ENCODE data around the gene KIAA0753. TPM values are rescaled to one million over a fixed set of nuclear protein-coding genes. Genes with fewer than 3 reads are reported as not detected.

The KIAA0753 gene
- total RNA-seq, 2 donors from 2014 or later: 15.7 to 18.5 TPM

GRCh38 chr17:6638046-6638908 lies 2.2 kb downstream of the KIAA0753 start:
- no peak for DNase-seq
- Histone ChIP-seq H3K9ac (ENCODE audit: low read depth in 2 of 2, low read length in 2 of 2) (no peak overlapping the region), H3K36me3 (no peaks in the 10 kb centered on the region), H3K9me3 (no peaks in the 10 kb centered on the region), H3K27ac (no peak overlapping the region), H3K4me1 (peaks cover 9% of the 10 kb centered on the region), H3K4me3 (no peak overlapping the region), H3K27me3 (no peaks in the 10 kb centered on the region)
- intact Hi-C loops (cut with DNase I): loop anchor here (10.0 kb wide), 1 partner anchor 63 kb away; no protein-coding TSS in a partner anchor
- no peak for TF ChIP-seq CTCF (IDR thresholded peaks at IDR 0.05)

DNA sequence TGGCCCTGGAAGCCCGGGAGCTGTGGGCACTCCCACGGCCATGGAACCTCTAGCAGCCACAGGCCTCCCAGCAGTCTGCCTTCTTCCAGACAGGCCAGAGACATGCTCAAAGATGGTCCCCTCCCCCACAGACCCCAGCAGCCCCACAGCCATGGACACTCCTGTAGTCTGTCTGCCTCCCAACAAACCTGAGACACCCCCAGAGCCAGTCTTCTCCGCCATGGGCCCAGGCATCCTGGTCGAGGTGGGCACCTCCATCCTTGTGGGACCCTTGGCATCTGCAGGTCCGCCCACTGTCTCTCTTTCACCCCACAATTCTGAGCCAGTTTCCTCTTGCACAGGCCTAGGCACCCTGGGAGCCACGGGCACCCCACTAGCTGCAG lies 3.1 kb downstream of the KIAA0753 start:
- Histone ChIP-seq H3K9me3 (no peaks in the 10 kb centered on the region), H3K36me3 (no peaks in the 10 kb centered on the region), H3K9ac (ENCODE audit: low read depth in 2 of 2, low read length in 2 of 2) (no peak overlapping the region), H3K4me3 (no peak overlapping the region), H3K27me3 (no peaks in the 10 kb centered on the region), H3K27ac (no peak overlapping the region), H3K4me1 (peaks cover 9% of the 10 kb centered on the region)
- no peak for DNase-seq
- intact Hi-C loops (cut with DNase I): loop anchor here (10.0 kb wide), 1 partner anchor 63 kb away; no protein-coding TSS in a partner anchor
- no peak for TF ChIP-seq CTCF (IDR thresholded peaks at IDR 0.05)

GRCh38 chr17:6636616-6637457 lies 3.7 kb downstream of the KIAA0753 start:
- intact Hi-C loops (cut with DNase I): loop anchor here (10.0 kb wide), 1 partner anchor 62 kb away; no protein-coding TSS in a partner anchor
- DNase-seq: no peak
- Histone ChIP-seq H3K36me3 (no peaks in the 10 kb centered on the region), H3K4me3 (no peak overlapping the region), H3K9ac (ENCODE audit: low read depth in 2 of 2, low read length in 2 of 2) (no peak overlapping the region), H3K27ac (no peak overlapping the region), H3K4me1 (peaks cover 9% of the 10 kb centered on the region), H3K27me3 (no peaks in the 10 kb centered on the region), H3K9me3 (no peaks in the 10 kb centered on the region)
- TF ChIP-seq CTCF (IDR thresholded peaks at IDR 0.05): no peak

- Histone ChIP-seq H3K9me3 (no peaks in the 10 kb centered on the region), H3K4me1 (peaks cover 9% of the 10 kb centered on the region), H3K27me3 (no peaks in the 10 kb centered on the region), H3K4me3 (no peak overlapping the region), H3K9ac (ENCODE audit: low read depth in 2 of 2, low read length in 2 of 2) (no peak overlapping the region), H3K36me3 (no peaks in the 10 kb centered on the region), H3K27ac (no peak overlapping the region)
- no peak for DNase-seq
- no peak for TF ChIP-seq CTCF (IDR thresholded peaks at IDR 0.05)
- intact Hi-C loops (cut with DNase I): loop anchor here (10.0 kb wide), 1 partner anchor 61 kb away; no protein-coding TSS in a partner anchor
Observed at GRCh38 chr17:6636105-6636504, 4.4 kb downstream of the KIAA0753 start.

GRCh38 chr17:6633263-6633662 lies 7.2 kb downstream of the KIAA0753 start:
- Histone ChIP-seq H3K4me1 (no peaks in the 10 kb centered on the region), H3K27ac (no peak overlapping the region), H3K4me3 (no peak overlapping the region), H3K36me3 (no peaks in the 10 kb centered on the region), H3K9ac (ENCODE audit: low read depth in 2 of 2, low read length in 2 of 2) (no peak overlapping the region), H3K9me3 (no peaks in the 10 kb centered on the region), H3K27me3 (no peaks in the 10 kb centered on the region)
- TF ChIP-seq CTCF (IDR thresholded peaks at IDR 0.05): no peak
- intact Hi-C loops (cut with DNase I): loop anchor here (10.0 kb wide), 1 partner anchor 58 kb away; no protein-coding TSS in a partner anchor
- no peak for DNase-seq
